HG03342 (cell line): ENCODE data around the gene PIANP.

Source experiments
- ATAC-seq: cut with Tn5 transposase; IDR thresholded peaks from one replicate; pipeline ENCODE4 v1.9.1; 2021; ENCODE audit warnings: mild to moderate bottlenecking, moderate library complexity; ENCODE audit not compliant: unreplicated experiment

The PIANP gene

DNA sequence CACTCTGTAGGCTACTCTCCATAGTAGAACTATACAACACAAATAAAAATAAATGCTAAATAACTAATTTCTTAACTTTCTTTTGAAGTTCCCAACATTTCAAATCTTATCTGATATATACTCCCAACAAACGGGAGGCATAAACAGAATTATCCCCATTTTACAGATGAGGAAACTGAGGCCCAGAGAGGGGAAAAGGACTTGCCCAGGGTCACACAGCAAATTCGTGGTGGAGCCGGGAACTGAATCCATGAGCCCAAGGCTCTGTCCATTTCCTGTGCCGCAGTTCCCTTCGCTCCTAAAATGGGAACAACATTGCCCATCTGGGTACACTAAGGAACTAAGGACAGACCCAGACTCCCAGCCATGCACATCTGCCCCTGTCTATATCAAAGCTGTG lies 23.7 kb downstream of the PIANP start:
- no peak for ATAC-seq

DNA sequence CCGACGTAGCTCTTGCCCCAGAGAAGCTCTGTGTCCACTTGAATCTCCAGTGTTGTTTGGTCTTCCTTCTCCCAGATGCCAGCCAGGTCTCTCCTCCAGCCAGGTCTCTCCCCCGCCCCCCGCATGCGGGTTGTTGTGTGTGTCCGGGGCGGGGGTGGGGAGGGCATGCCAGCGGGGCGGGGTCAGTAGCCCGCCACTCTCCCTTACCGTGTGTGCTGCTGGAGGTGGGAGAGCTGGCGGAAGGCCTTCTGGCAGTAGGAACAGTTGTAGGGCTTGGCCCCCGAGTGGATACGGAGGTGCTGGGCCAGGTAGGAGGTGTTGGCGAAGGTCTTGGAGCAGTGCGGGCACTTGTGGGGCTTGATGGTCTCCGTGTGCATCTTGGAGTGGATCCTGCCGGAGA lies 28.5 kb downstream of the PIANP start:
- ATAC-seq, result no peak

DNA sequence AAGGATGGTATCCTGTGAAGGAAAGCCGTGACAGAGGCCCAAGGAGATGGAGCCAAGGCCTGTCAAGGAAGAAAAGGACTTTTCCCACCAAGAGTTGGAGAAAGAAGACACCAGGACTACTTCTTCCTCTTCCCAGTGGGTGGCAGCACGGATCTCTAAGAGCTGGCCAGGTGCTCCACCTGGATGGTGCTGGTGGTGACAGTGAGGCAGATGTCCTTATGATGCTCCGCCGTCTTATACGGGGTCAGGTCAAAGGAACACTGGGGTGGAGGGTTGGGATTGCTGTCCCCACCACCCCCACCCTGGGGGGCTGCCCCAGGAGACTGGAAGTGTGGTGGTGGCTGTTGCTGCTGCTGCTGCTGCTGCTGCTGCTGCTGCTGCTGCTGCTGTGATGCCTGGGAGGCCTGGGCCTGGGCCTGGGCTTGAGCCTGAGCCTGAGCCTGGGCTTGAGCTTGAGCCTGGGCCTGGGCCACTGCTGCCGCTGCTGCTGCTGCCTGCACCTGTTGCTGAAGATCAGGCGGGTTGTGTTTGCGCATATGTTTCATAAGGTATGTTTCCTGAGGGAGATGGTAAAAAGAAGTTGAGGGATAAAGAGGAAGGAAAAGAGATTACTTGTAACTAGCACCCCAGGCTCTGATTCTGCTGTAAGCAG lies 32.9 kb downstream of the PIANP start:
- no peak for ATAC-seq

DNA sequence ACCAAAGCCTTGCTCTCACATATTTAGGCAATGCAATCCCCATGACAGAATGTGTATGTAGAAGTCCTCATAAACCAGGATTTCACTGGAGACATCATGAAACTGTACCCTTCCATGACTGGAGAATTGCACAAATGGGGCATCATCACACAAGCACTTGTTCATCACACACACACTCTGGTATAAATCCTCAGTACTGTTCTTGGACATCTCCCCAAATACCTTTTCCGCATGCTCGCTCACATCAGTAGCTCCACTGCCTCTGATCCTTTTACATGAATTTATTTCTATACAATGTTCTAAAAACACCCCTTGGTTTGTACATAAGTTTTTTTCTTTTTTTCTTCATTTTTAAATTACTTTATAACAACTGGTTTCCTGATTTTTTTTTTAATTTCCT lies 34.4 kb downstream of the PIANP start:
- no peak for ATAC-seq

DNA sequence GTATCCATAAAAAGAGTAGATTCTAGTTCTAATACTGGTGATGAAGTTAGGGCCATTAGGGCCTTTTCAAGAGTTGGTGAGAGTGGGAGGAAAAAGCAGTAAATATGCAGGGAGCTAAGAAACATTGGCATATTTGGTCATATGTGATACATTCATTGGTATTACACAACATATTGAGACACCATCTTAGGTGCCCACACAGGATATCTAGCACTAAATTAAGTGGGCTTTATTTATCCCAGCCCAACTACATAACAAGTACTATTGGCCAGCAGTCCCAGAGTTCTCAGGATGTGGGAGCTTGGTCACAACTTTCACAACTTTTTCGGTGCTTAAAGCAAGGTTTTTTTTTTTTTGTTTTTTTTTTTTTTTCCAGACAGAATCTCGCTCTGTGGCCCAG lies 35.7 kb downstream of the PIANP start:
- no peak for ATAC-seq

DNA sequence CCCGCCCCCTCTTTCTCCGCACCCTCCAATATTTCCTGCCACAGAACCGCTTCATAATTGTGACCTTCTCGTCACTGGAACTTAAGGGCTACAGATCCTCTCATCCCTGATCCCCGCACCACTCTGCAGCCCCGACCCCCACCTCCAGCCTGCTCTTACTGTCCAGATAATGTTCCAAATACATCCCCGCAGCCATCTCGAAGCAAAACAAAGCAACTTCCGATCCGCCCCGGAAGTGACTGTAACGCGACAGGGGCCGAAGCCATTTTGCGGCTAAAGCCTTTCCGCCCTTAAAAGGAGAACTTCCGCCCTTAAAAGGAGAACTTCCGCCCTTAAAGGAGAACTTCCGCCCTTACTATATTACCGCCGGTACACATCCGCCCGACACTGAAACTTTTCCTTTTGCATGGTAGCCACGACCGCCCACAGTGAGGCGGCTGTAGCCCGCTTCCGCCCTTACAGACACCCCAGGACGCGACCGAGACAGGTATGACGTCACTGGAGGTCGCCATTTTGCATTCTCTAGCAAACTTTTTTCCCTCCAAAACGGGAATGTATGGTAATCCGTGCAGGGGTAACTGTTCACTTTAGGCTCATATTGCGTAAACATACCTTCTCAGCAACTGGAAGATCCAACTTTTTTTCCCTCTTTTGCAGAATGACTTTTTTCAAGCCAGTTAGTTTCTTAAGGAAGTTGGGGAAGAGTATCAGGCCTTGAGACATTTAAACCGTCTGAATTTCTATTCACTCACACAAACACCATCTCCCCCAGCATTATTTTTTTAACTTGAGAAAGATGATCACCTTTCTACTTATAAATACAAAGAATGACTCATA lies 37.5 kb downstream of the PIANP start, which contains the start of gene ING4:
TSS of gene ING4 (minus strand) at position 214 of the 837 bp plus-strand sequence. CDS start at position 196, 18 bp downstream.
- ATAC-seq, result peak; percentile 97

DNA sequence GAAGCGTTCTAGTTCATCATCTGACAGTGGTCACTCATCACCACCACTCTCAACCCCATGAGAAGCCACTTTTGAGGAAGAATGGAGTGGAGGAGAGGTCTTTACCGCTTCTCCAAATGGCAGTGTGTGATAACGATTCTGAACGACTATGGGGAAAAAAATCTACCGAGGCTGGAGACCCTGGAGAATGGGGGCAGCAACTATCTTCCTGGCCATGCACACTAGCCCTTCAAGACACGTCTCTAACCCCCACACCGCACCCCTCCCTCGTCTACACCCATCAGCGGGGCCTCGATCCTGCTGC lies 38.1 kb downstream of the PIANP start:
- ATAC-seq, result no peak

DNA sequence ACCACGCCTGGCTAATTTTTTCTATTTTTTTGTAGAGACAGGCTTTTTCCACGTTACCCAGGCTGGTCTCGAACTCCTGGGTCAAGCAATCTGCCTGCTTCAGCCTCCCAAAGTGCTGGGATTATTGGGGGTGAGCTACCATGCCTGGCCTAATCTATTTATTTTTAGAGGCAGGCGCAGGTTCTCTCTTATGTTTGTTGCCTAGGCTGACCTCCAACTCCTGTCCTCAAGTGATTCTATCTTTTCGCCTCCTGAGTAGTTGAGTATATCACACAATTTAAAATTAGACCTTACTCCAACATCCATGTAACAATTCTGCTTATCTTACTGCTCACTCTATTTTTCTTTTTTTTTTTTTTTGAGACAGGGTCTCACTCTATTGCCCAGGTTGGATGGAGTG lies 46.6 kb downstream of the PIANP start:
- no peak for ATAC-seq

DNA sequence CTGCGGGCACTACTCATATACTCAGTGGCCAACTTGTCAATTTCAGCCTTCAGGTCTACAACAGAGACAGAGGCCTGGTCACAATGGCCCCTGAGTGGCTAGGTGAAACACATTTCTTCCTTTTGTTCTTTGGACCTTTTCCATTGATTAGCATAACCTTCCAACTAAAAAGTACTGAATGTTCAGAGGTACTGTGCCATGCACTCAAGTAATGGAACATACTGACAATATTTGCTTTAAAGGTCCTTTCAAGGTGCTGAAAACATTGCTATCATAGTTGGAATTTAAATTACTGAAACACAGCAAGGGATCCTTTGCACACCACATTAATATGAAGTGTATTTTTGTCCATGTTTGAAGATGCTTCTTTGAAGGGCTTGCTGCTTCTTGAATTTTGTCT lies 47.3 kb downstream of the PIANP start:
- no peak for ATAC-seq

DNA sequence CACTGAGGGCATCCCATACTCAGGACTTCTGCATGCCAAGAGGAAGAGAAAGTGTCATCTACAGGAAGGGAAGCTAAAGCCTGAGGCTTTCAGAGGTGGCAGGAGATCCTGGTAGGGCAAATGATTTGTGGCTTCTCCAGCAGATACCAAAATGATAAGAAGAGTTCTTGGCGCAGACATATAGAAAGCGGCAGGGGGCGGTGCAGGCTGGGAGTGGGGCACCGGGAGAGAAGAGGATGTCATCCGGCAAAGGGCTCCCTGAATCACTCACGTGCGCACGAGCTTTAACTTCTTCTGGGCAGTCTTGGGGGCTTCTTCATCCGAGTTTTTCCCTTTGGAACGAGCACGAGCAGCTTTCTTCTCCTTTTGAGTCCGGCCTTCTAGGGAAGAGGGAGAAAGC lies 48.2 kb downstream of the PIANP start:
- ATAC-seq, result no peak

DNA sequence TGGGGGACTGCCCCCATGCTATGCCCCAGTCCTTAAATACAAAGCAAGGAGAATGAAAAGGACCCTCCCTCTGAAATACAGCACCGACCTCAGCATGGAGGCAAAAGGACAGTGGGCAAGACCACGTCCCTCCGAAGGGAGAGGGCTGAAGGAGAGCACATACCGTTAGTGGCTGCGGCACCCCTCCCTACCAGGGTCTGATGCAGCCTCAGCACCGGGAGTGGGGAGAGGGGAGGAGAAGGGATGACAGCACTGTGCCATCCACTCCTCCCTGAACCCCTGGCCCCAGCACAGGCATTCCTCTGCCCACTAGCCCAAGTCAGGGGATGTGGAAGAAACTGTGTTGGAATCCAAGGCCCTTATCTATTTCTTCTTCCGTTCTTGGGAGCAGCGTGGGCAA lies 49.8 kb downstream of the PIANP start:
- no peak for ATAC-seq

DNA sequence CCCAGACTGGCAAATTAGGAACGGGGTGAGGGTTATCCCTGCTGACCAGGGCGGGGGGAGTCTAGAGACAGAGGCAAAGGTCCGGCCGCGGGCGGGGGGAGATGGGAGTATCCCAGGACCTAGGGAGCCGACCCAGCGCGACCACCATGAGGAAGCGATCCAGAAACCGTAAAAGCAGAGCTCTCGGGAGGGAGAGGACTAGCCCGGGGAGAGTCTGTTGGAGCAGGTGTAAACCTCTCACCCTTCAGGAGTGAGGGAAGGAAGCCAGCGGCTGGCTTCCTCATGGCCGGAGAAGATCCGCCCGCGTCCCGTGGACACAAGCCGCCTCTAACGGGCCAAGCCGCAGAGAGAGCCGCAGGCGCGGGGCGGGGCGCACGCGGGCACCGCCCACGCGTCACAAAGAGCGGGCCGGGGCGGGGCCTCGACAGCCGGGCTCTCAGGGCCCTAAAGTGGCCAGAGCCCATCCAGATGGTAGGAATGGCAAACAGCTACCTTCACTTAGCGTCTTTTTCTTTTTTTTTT lies 53.5 kb downstream of the PIANP start, which contains the start of gene ACRBP:
TSS of gene ACRBP (minus strand) at position 350 of the 522 bp plus-strand sequence. CDS start at position 284, 66 bp downstream.
- no peak for ATAC-seq

DNA sequence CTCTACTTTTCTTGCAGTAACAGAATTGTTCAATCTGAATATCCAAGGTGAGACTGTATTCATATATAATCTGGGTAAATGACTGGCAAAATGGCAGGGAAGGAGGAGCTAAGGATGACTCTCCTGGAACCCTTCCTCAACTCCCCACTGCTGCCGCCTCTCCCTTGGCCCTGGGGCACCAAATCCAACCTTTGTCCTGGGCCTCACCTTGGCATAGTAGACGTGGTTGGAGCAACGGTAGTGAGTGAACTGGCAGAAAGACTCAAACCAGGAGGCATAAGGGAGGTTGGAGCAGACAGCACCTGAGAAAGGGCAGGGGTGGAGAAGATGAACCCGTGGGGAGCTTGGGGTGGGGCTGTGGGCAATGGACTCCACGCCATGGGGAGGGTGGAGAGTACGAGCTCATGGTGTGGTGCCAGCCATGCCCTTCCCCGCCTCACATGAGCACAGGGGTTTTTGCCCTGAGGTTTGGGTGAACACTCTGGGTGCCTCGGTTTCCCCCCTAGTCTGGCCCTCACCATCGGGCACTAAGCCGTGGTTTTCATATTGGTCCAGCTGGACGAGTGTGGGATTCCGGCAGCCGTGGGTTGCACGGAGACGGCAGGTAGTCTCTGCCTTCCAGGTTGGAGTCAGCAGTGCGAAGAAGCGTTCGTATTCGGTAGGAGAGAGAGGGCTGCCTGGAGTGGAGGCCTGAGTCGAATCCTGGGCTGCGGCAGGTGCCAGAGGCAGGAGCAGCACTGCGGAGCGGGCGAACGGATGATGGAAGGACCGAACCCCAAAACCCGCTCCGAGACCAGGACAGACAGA lies 54.1 kb downstream of the PIANP start:
- no peak for ATAC-seq

DNA sequence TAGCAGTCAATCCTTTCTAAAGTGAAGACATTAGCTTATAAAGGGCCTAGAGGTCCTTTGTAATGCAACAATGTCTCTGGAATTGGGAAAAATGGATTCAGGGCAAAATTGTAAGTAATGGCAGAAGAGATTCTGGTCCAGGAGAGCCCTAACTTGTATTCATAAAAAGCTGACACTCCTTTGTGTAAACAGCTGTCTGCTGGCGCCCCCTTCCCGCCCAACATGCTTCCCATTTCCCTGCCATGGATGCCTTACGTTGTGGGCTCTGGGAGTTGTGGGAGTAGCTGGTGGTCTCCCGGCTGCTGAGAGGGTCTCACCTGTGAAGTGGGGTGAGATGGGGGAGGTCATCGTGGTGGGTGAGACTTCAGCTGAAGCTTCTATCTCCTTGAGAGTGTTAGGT lies 55.7 kb downstream of the PIANP start:
- no peak for ATAC-seq

DNA sequence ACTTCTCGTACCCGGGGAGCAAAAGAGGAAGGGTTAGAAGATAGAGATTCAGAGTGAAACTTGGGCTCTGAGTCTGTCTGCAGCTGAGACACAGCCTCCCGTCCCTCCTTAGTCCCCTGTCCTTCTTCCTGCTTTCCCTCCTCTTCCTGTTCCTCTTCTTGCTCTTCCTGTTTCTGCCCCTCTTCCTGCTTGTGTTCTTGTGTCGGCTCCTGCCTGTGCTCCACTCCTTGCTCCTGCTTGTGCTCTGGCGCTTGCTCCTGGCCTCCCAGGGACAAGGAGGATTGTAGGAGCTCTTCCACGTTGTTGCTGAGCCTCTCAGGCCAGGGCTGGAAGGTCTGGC lies 56.4 kb downstream of the PIANP start:
- ATAC-seq, result no peak
